ENCODE results near the gene DMBX1. TPM values are rescaled to one million over a fixed set of nuclear protein-coding genes. Genes with fewer than 3 reads are reported as not detected.

DMBX1 gene
- polyA plus RNA-seq, 1 donor from 2014 or later, result 0.28 TPM

DNA sequence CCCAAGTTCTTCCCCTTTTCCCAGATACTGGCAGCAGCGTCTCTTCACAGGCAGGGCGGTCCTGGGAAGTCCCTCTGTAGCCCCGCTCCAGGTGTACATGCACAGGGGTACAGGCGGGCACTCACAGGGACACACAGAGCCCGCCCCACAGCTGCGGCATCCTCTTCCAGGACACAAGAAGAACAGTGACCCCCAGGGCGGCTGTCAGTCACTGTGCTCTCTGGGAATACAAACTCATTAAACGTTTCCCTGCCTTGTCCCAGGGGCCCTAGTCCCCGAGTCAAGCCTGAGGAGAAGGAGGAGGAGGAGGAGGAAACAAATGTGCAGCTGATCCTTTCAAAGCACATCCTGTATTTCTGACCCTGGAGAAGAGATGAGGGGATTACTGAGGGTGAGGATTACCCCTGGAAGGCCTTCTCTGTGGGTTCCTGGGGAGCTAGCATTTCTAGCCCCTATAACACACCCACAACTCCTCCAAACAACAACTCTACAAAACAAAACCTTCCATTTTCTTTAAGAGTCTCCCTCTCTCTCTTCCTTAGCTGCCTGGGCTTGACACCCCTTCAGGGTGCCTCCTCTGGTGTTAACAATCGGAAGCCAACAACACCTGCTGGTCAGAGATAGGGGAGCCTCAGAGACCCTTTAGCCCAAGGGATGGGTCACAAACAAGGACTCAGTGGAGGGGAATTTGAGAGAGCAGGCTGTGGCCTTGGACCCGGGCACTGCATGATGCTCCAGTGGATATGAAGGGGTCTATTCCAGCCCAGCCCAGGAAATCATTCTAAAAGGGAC is 28.4 kb upstream of the DMBX1 start:
- Histone ChIP-seq H3F3A (ENCODE audit: insufficient read depth, low read length, poor library complexity, severe bottlenecking) (no peaks in the 10 kb centered on the region), H3K79me2 (replicated peaks; ENCODE audit: insufficient read depth, low read length) (no peaks in the 10 kb centered on the region), H3K9me3 (ENCODE audit: low read length) (no peaks in the 10 kb centered on the region), H3K9ac (ENCODE audit: low read length) (no peak overlapping the region), H2AFZ (ENCODE audit: low read depth, low read length) (no peak overlapping the region), H3K4me2 (ENCODE audit: low read length) (no peak overlapping the region), H3K27ac (ENCODE audit: low read length) (no peak overlapping the region), H3K36me3 (ENCODE audit: insufficient read depth, low read length) (no peaks in the 10 kb centered on the region), H3K4me3 (ENCODE audit: low read length) (no peak overlapping the region), H3K9me2 (ENCODE audit: insufficient read depth, low read length) (no peaks in the 10 kb centered on the region), H3K27me3 (ENCODE audit: insufficient read depth, low read depth, low read length) (peaks cover 44% of the 10 kb centered on the region), H4K20me1 (ENCODE audit: insufficient read depth) (no peaks in the 10 kb centered on the region)
- TF ChIP-seq EP300 (conservative IDR thresholded peaks at IDR 0.05; ENCODE audit: poor library complexity, severe bottlenecking), result no peak
- no peak for TF ChIP-seq POLR2AphosphoS5 (IDR thresholded peaks at IDR 0.05)
- TF ChIP-seq, protein P1, sequence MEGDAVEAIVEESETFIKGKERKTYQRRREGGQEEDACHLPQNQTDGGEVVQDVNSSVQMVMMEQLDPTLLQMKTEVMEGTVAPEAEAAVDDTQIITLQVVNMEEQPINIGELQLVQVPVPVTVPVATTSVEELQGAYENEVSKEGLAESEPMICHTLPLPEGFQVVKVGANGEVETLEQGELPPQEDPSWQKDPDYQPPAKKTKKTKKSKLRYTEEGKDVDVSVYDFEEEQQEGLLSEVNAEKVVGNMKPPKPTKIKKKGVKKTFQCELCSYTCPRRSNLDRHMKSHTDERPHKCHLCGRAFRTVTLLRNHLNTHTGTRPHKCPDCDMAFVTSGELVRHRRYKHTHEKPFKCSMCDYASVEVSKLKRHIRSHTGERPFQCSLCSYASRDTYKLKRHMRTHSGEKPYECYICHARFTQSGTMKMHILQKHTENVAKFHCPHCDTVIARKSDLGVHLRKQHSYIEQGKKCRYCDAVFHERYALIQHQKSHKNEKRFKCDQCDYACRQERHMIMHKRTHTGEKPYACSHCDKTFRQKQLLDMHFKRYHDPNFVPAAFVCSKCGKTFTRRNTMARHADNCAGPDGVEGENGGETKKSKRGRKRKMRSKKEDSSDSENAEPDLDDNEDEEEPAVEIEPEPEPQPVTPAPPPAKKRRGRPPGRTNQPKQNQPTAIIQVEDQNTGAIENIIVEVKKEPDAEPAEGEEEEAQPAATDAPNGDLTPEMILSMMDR (IDR thresholded peaks at IDR 0.05; ENCODE audit: poor library complexity, severe bottlenecking), result no peak
- TF ChIP-seq REST (IDR thresholded peaks at IDR 0.05; ENCODE audit: borderline replicate concordance), result no peak
- no peak for TF ChIP-seq TAF1 (IDR thresholded peaks at IDR 0.05; ENCODE audit: low read depth)
- no peak for TF ChIP-seq MXI1 (conservative IDR thresholded peaks at IDR 0.05; ENCODE audit: poor library complexity, severe bottlenecking)
- TF ChIP-seq RAD21 (conservative IDR thresholded peaks at IDR 0.05), result no peak
- no peak for TF ChIP-seq SMC3 (conservative IDR thresholded peaks at IDR 0.05; ENCODE audit: poor library complexity)
- no peak for TF ChIP-seq EZH2 (IDR thresholded peaks at IDR 0.05; ENCODE audit: borderline replicate concordance, insufficient read depth, low read length, poor library complexity, severe bottlenecking)

DNA sequence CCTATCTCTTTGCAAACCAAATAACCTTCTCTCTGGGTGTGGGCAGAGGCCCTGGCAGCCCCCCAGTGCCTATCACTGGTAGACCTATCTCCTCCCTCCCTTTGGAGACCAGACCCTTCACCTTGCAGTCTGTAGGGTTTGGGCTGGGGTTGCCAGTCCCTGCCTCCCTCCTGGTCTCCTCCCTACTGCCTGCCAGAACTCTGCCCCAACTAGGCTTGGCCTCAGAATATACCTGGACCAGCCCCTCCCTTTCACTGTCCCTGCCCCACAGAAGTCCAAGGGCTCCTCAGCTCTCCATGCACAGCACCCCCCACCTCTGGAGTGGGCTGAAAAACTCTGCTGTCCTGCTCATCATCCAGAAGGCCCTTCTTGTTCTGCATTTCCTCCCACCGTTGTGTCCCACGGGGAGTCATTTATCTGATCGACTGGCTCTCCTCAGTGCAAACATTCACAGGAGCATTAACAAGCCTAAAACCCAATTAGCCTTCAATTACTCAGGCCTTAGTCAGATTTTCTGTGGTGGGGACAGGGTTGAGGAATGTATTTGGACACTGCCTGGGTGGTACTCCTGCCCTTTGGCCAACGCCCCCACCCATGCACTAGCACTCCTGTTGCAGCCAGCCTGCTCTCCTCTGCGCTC is 27.7 kb upstream of the DMBX1 start:
- Histone ChIP-seq H3K4me3 (ENCODE audit: low read length) (no peak overlapping the region), H3K4me2 (ENCODE audit: low read length) (no peak overlapping the region), H3K27me3 (ENCODE audit: insufficient read depth, low read depth, low read length) (peaks cover 51% of the 10 kb centered on the region), H4K20me1 (ENCODE audit: insufficient read depth) (no peaks in the 10 kb centered on the region), H3K79me2 (replicated peaks; ENCODE audit: insufficient read depth, low read length) (no peaks in the 10 kb centered on the region), H3K9ac (ENCODE audit: low read length) (no peak overlapping the region), H3F3A (ENCODE audit: insufficient read depth, low read length, poor library complexity, severe bottlenecking) (no peaks in the 10 kb centered on the region), H3K36me3 (ENCODE audit: insufficient read depth, low read length) (no peaks in the 10 kb centered on the region), H3K27ac (ENCODE audit: low read length) (no peak overlapping the region), H3K9me2 (ENCODE audit: insufficient read depth, low read length) (no peaks in the 10 kb centered on the region), H2AFZ (ENCODE audit: low read depth, low read length) (no peak overlapping the region), H3K9me3 (ENCODE audit: low read length) (no peaks in the 10 kb centered on the region)
- TF ChIP-seq POLR2AphosphoS5 (IDR thresholded peaks at IDR 0.05) (no peak), TAF1 (IDR thresholded peaks at IDR 0.05; ENCODE audit: low read depth) (no peak), EP300 (conservative IDR thresholded peaks at IDR 0.05; ENCODE audit: poor library complexity, severe bottlenecking) (no peak), MXI1 (conservative IDR thresholded peaks at IDR 0.05; ENCODE audit: poor library complexity, severe bottlenecking) (no peak), REST (IDR thresholded peaks at IDR 0.05; ENCODE audit: borderline replicate concordance) (no peak), RAD21 (conservative IDR thresholded peaks at IDR 0.05) (no peak)

All from neural cell (in vitro differentiated cells).